IMR-90 (cell line): Measurements from ENCODE around the gene BATF. TPM values are rescaled to one million over a fixed set of nuclear protein-coding genes. Genes with fewer than 3 reads are reported as not detected.

Experiments used
- ATAC-seq: fragments of 200-7000 bp; cut with Tn5 transposase; 2 replicates; pipeline ENCODE4 v1.9.1; 2020; ENCODE audit warnings: low read depth, mild to moderate bottlenecking, moderate library complexity
- BruUV-seq: library from RNA; stranded (reverse); fragments of 400-500 nt; replicated peaks from 2 replicates; lab custom pipeline; 2021; lab: Mats Ljungman, UMichigan
- CTCF ChIA-PET: fragments of 300-600 bp; formaldehyde crosslinking; extraction: SDS; loops from one replicate; lab custom pipeline; 2021; ENCODE audit warnings: antibody characterized with exemption; lab: Yijun Ruan, JAX
- POLR2A ChIA-PET: fragments of 300-600 bp; sonication (Branson Sonifier 250); formaldehyde crosslinking; loops from one replicate; lab custom pipeline; 2022; ENCODE audit warnings: antibody characterized with exemption; ENCODE audit not compliant: unreplicated experiment; lab: Charles Lee
- DNase-seq: peaks from one replicate; pipeline ENCODE4 v3.0.0; 2013
- H2AFZ ChIP-seq: replicated peaks from 2 replicates; pipeline ENCODE3; 2013; ENCODE audit warnings: low read length, mild to moderate bottlenecking; ENCODE audit not compliant: poor library complexity
- H2AK5ac ChIP-seq: 2 replicates; pipeline ENCODE4 v1.6.1; 2013; ENCODE audit warnings: low read depth, low read length, inconsistent platforms
- H2AK9ac ChIP-seq: replicated peaks from 2 replicates; pipeline ENCODE3; 2013; ENCODE audit warnings: mild to moderate bottlenecking, low read depth, low read length, moderate library complexity; ENCODE audit not compliant: poor library complexity
- H2BK120ac ChIP-seq: 2 replicates; pipeline ENCODE4 v1.6.1; 2013; ENCODE audit warnings: low read depth, low read length, inconsistent platforms
- H2BK15ac ChIP-seq: 3 replicates; pipeline ENCODE4 v1.6.1; 2013; ENCODE audit warnings: low read depth, low read length, inconsistent platforms
- H2BK20ac ChIP-seq: 2 replicates; pipeline ENCODE4 v1.6.1; 2013; ENCODE audit warnings: low read depth, mild to moderate bottlenecking, inconsistent platforms, low read length, moderate library complexity
- H2BK5ac ChIP-seq: 2 replicates; pipeline ENCODE4 v1.6.1; 2013; ENCODE audit warnings: mild to moderate bottlenecking, low read depth, low read length, inconsistent platforms; ENCODE audit not compliant: poor library complexity, severe bottlenecking
- H3K14ac ChIP-seq: replicated peaks from 2 replicates; pipeline ENCODE4 v1.6.1; 2013; ENCODE audit warnings: low read depth, low read length, inconsistent platforms
- H3K18ac ChIP-seq: 2 replicates; pipeline ENCODE4 v1.6.1; 2013; ENCODE audit warnings: low read depth, low read length, control low read depth
- H3K23ac ChIP-seq: 2 replicates; pipeline ENCODE4 v1.6.1; 2013; ENCODE audit warnings: low read depth, low read length, inconsistent platforms
- H3K27ac ChIP-seq: 2 replicates; pipeline ENCODE4 v1.5.1; 2013; ENCODE audit warnings: mild to moderate bottlenecking, control low read depth, low read length; ENCODE audit not compliant: insufficient read depth
- H3K27me3 ChIP-seq: 2 replicates; pipeline ENCODE4 v1.6.1; 2013; ENCODE audit warnings: low read length; ENCODE audit not compliant: control insufficient read depth, insufficient read depth
- H3K36me3 ChIP-seq: 2 replicates; pipeline ENCODE4 v1.6.1; 2013; ENCODE audit warnings: low read length, mixed read lengths; ENCODE audit not compliant: control insufficient read depth, insufficient read depth
- H3K4ac ChIP-seq: 2 replicates; pipeline ENCODE4 v1.6.1; 2013; ENCODE audit warnings: low read depth, low read length, inconsistent platforms
- H3K4me1 ChIP-seq: 2 replicates; pipeline ENCODE4 v1.6.1; 2013; ENCODE audit warnings: low read length, mixed read lengths; ENCODE audit not compliant: control insufficient read depth, insufficient read depth
- H3K4me2 ChIP-seq: 2 replicates; pipeline ENCODE4 v1.6.1; 2013; ENCODE audit warnings: low read depth, mild to moderate bottlenecking, control low read depth, low read length, moderate library complexity
- H3K4me3 ChIP-seq: 2 replicates; pipeline ENCODE4 v1.5.1; 2013; ENCODE audit warnings: low read depth, mild to moderate bottlenecking, control low read depth, low read length, moderate library complexity; ENCODE audit not compliant: insufficient read depth
- H3K56ac ChIP-seq: 2 replicates; pipeline ENCODE4 v1.6.1; 2013; ENCODE audit warnings: low read length, inconsistent platforms; ENCODE audit not compliant: insufficient read depth; ENCODE audit errors: extremely low read depth
- H3K79me1 ChIP-seq, 2 experiments: 2 replicates each; pipeline ENCODE4 v1.6.1; 2013; ENCODE audit warnings: low read length in 2 of 2, inconsistent platforms in 1 of 2, low read depth in 1 of 2
- H3K9ac ChIP-seq: 2 replicates; pipeline ENCODE4 v1.6.1; 2013; ENCODE audit warnings: low read depth, low read length, control low read depth
- H3K9me1 ChIP-seq: 2 replicates; pipeline ENCODE4 v1.6.1; 2013; ENCODE audit warnings: low read length, inconsistent platforms; ENCODE audit not compliant: insufficient read depth
- H3K9me3 ChIP-seq: 2 replicates; pipeline ENCODE4 v1.6.1; 2013; ENCODE audit warnings: low read length; ENCODE audit not compliant: control insufficient read depth, insufficient read depth
- H4K20me1 ChIP-seq: 2 replicates; pipeline ENCODE4 v1.6.1; 2013; ENCODE audit warnings: low read length, inconsistent platforms; ENCODE audit not compliant: insufficient read depth
- H4K5ac ChIP-seq: 2 replicates; pipeline ENCODE4 v1.6.1; 2013; ENCODE audit warnings: mild to moderate bottlenecking, low read depth, low read length, control low read depth
- H4K8ac ChIP-seq, 2 experiments: 2 replicates each; pipeline ENCODE4 v1.6.1; 2013; ENCODE audit warnings: low read depth in 2 of 2, low read length in 2 of 2, control low read depth in 1 of 2, inconsistent platforms in 1 of 2
- H4K91ac ChIP-seq: 2 replicates; pipeline ENCODE4 v1.6.1; 2013; ENCODE audit warnings: low read depth, low read length, inconsistent platforms; ENCODE audit not compliant: insufficient read depth
- BHLHE40 ChIP-seq: fragments of 150-350 bp; IDR thresholded peaks from 2 replicates; pipeline ENCODE4 v1.6.1; 2016; ENCODE audit warnings: mild to moderate bottlenecking, low read depth, low read length
- CEBPB ChIP-seq: IDR thresholded peaks from 2 replicates; pipeline ENCODE4 v1.6.1; 2012; ENCODE audit warnings: low read depth, low read length, improper control_type of control experiment
- CHD1 ChIP-seq: IDR thresholded peaks from 2 replicates; pipeline ENCODE4 v1.6.1; 2012; ENCODE audit warnings: low read depth, low read length, improper control_type of control experiment
- CTCF ChIP-seq: conservative IDR thresholded peaks from 2 replicates; pipeline ENCODE4 v1.5.1; 2012; ENCODE audit warnings: mild to moderate bottlenecking, low read depth, low read length, improper control_type of control experiment
- ELK1 ChIP-seq: fragments of 150-350 bp; IDR thresholded peaks from 2 replicates; pipeline ENCODE4 v1.6.1; 2016; ENCODE audit warnings: low read depth, mild to moderate bottlenecking, low read length, moderate library complexity, borderline replicate concordance
- FOS ChIP-seq: fragments of 150-350 bp; IDR thresholded peaks from 2 replicates; pipeline ENCODE4 v1.6.1; 2016; ENCODE audit warnings: low read depth, low read length
- MAFK ChIP-seq: IDR thresholded peaks from 2 replicates; pipeline ENCODE4 v1.6.1; 2012; ENCODE audit warnings: low read depth, low read length, improper control_type of control experiment
- MAZ ChIP-seq: IDR thresholded peaks from 2 replicates; pipeline ENCODE4 v1.6.1; 2012; ENCODE audit warnings: low read depth, mild to moderate bottlenecking, low read length, improper control_type of control experiment, moderate library complexity, borderline replicate concordance
- MXI1 ChIP-seq: IDR thresholded peaks from 2 replicates; pipeline ENCODE4 v1.6.1; 2012; ENCODE audit warnings: low read depth, mild to moderate bottlenecking, low read length, moderate library complexity, borderline replicate concordance
- NFE2L2 ChIP-seq: fragments of 150-350 bp; IDR thresholded peaks from 2 replicates; pipeline ENCODE4 v1.6.1; 2016; ENCODE audit warnings: low read depth, mild to moderate bottlenecking, low read length
- POLR2A ChIP-seq: IDR thresholded peaks from 2 replicates; pipeline ENCODE4 v1.6.1; 2012; ENCODE audit warnings: mild to moderate bottlenecking, low read depth, low read length
- RAD21 ChIP-seq: IDR thresholded peaks from 2 replicates; pipeline ENCODE4 v1.6.1; 2012; ENCODE audit warnings: low read length, improper control_type of control experiment
- RCOR1 ChIP-seq: IDR thresholded peaks from 2 replicates; pipeline ENCODE4 v1.6.1; 2012; ENCODE audit warnings: mild to moderate bottlenecking, low read length, improper control_type of control experiment; ENCODE audit not compliant: insufficient replicate concordance
- RFX5 ChIP-seq: IDR thresholded peaks from 2 replicates; pipeline ENCODE4 v1.8.0; 2012; ENCODE audit warnings: low read depth, mild to moderate bottlenecking, low read length, moderate library complexity
- SMC3 ChIP-seq: fragments of 150-350 bp; IDR thresholded peaks from 2 replicates; pipeline ENCODE4 v1.6.1; 2016; ENCODE audit warnings: low read depth, mild to moderate bottlenecking, antibody characterized with exemption, low read length, moderate library complexity
- USF2 ChIP-seq: fragments of 150-350 bp; IDR thresholded peaks from 2 replicates; pipeline ENCODE4 v1.6.1; 2017; ENCODE audit warnings: mild to moderate bottlenecking, antibody characterized with exemption, low read length, low read depth
- WGBS, 2 experiments: methylation state at CpG; one replicate each; pipeline versions ENCODE4 v1.1.5 to v1.1.7; 2013; ENCODE audit warnings: missing lambda C conversion rate in 2 of 2; ENCODE audit not compliant: insufficient read length in 1 of 2; ENCODE audit errors: extremely low coverage in 2 of 2; 5-methylcytosine and 5-hydroxymethylcytosine counted together
- dilution Hi-C: fragments of 300-500 bp; cut with HindIII; formaldehyde crosslinking; loops from one replicate; pipeline ENCODE4 v1.14.3; 2018; ENCODE audit warnings: low sequenced_read_pairs; ENCODE audit not compliant: unreplicated experiment
- in situ Hi-C: fragments of 300-500 bp; cut with MboI; formaldehyde crosslinking; loops from 3 replicates; pipeline ENCODE4 v1.14.3; 2019; ENCODE audit warnings: low sequenced_read_pairs, inconsistent platforms, mixed read lengths
- intact Hi-C: fragments of 100-400 bp; cut with micrococcal nuclease; formaldehyde crosslinking; loops from 2 replicates; pipeline ENCODE4 v1.10.0; 2022
- polyA plus RNA-seq, 3 experiments: library from polyadenylated mRNA; depleted of rRNA; stranded (reverse); fragments of >200 nt; gene quantifications; 2 replicates each; pipeline ENCODE4 v1.2.3, GENCODE V29; 2012; ENCODE audit warnings: low replicate concordance in 1 of 3
- total RNA-seq: library from RNA; depleted of rRNA; stranded (reverse); fragments of >200 nt; gene quantifications from 2 replicates; pipeline ENCODE4 v1.2.3, GENCODE V29; 2012

The BATF gene
- total and polyA plus RNA-seq, 2 of the 4 experiments (the other 2 are of a cell fraction) = not detected

- Histone ChIP-seq H4K91ac (no peak overlapping the region), H2BK20ac (no peak overlapping the region), H3K9me1 (peaks cover 3% of the 10 kb centered on the region; the same call in 1 of the 2 replicates), H4K20me1 (no peaks in the 10 kb centered on the region), H3K4me3 (no peak overlapping the region), H3K56ac (no peak overlapping the region), H3K9ac (no peak overlapping the region), H4K8ac (no peak overlapping the region), H3K4me1 (peaks cover 2% of the 10 kb centered on the region; the same call in 1 of the 2 replicates), H4K5ac (no peak overlapping the region), H3K4me2 (no peak overlapping the region), H3K18ac (no peak overlapping the region), H3K27me3 (peaks cover 21% of the 10 kb centered on the region), H2BK15ac (no peak overlapping the region), H2BK120ac (no peak overlapping the region), H3K23ac (no peak overlapping the region), H3K36me3 (no peaks in the 10 kb centered on the region), H3K27ac (no peak overlapping the region), H2AK5ac (no peak overlapping the region), H3K9me3 (no peaks in the 10 kb centered on the region), H3K14ac (no peak overlapping the region), H3K4ac (no peak overlapping the region), H2AK9ac (no peak overlapping the region), H2BK5ac (no peak overlapping the region), H2AFZ (no peak overlapping the region), H3K79me1 (no peaks in the 10 kb centered on the region)
- ChIA-PET POLR2A (no interaction called here), CTCF (no interaction called here)
- WGBS, 2 experiments = 100% methylated on average over 1 of the region's 1 CpG; no CpG with 5 or more reads in 1 of the 2 experiments
- ATAC-seq (no peak), DNase-seq (no peak)
- dilution Hi-C loops = no loop called here
- BruUV-seq = no TSS peak
- intact Hi-C loops = no loop called here
- in situ Hi-C loops = no loop called here
- TF ChIP-seq POLR2A (no peak), RFX5 (no peak), BHLHE40 (no peak), NFE2L2 (no peak), MAFK (no peak), MXI1 (no peak), FOS (no peak), CTCF (no peak), MAZ (no peak), SMC3 (no peak), CEBPB (no peak), ELK1 (no peak), RAD21 (no peak), RCOR1 (no peak), USF2 (no peak), CHD1 (no peak)
These were observed 682 bp downstream of the BATF start for GRCh38 chr14:75522983-75523318.
